HepG2 (cell line): Measurements from ENCODE around the gene FCRL5. TPM values are rescaled to one million over a fixed set of nuclear protein-coding genes. Genes with fewer than 3 reads are reported as not detected.

Experiments used
- ATAC-seq: fragments of 200-7000 bp; cut with Tn5 transposase; 3 replicates; pipeline ENCODE4 v1.9.1; 2020; ENCODE audit warnings: mild to moderate bottlenecking, moderate library complexity
- BruUV-seq: library from RNA; stranded (reverse); fragments of 400-500 nt; replicated peaks from 2 replicates; lab custom pipeline; 2021; lab: Mats Ljungman, UMichigan
- CTCF ChIA-PET: fragments of 300-600 bp; formaldehyde crosslinking; extraction: SDS; loops from one replicate; lab custom pipeline; 2021; ENCODE audit warnings: low total read pairs, inconsistent platforms, low intra/inter-chr PET ratio; lab: Yijun Ruan, JAX
- POLR2A ChIA-PET: fragments of 350-600 bp; sonication (Branson Sonifier 250); formaldehyde crosslinking; loops from one replicate; lab custom pipeline; 2020; ENCODE audit warnings: antibody characterized with exemption, inconsistent platforms; lab: Yijun Ruan, JAX
- DNase-seq: peaks from one replicate; pipeline ENCODE4 v3.0.0-alpha.2; 2015; ENCODE audit warnings: low spot score
- FAIRE-seq: peaks from 3 replicates; lab custom pipeline; 2011; peaks lifted over from hg19 to GRCh38; lab: Jason Lieb, UNC
- H2AFZ ChIP-seq: one replicate; pipeline ENCODE4 v1.6.1; 2011; ENCODE audit warnings: low read length, inconsistent platforms
- H3K27ac ChIP-seq: fragments of 300-600 bp; 3 replicates; pipeline ENCODE4 v1.8.0; 2011; ENCODE audit warnings: mixed run types, mild to moderate bottlenecking, mixed read lengths, low read length, inconsistent platforms; ENCODE audit not compliant: insufficient read depth; ENCODE audit errors: extremely low read length
- H3K27me3 ChIP-seq, 2 experiments: fragments of 200-600 bp in 1 of 2; 2 replicates in 1 of 2; 3 replicates in 1 of 2; pipeline versions ENCODE4 v1.6.0 to v1.8.0; 2011; ENCODE audit warnings: low read length in 2 of 2, mild to moderate bottlenecking in 2 of 2, moderate library complexity in 2 of 2, inconsistent platforms in 1 of 2; ENCODE audit not compliant: insufficient read depth in 2 of 2, control insufficient read depth in 1 of 2
- H3K36me3 ChIP-seq, 2 experiments: fragments of 200-600 bp in 1 of 2; replicated peaks in 1 of 2; 2 replicates in 1 of 2; 3 replicates in 1 of 2; pipeline versions ENCODE4 v1.5.1 to v1.8.0; 2011; ENCODE audit warnings: low read length in 2 of 2, inconsistent platforms in 1 of 2; ENCODE audit not compliant: insufficient read depth in 2 of 2, control insufficient read depth in 1 of 2
- H3K4me1 ChIP-seq: 2 replicates; pipeline ENCODE4 v1.5.1; 2012; ENCODE audit warnings: low read length, inconsistent platforms; ENCODE audit not compliant: insufficient read depth
- H3K4me2 ChIP-seq: 2 replicates; pipeline ENCODE4 v1.6.0; 2011; ENCODE audit warnings: low read depth, low read length, inconsistent platforms
- H3K4me3 ChIP-seq, 3 experiments: fragments of 200-600 bp in 1 of 3; sonication (generic), shearing (Covaris generic) in 1 of 3; replicated peaks in 1 of 3; 2 replicates each; pipeline ENCODE4 v1.5.1; 2011 to 2016; ENCODE audit warnings: low read length in 3 of 3, inconsistent platforms in 2 of 3, low read depth in 2 of 3, mild to moderate bottlenecking in 2 of 3, control low read depth in 1 of 3, mixed read lengths in 1 of 3; ENCODE audit not compliant: insufficient read depth in 1 of 3
- H3K79me2 ChIP-seq: one replicate; pipeline ENCODE4 v1.6.1; 2011; ENCODE audit warnings: low read length, inconsistent platforms; ENCODE audit not compliant: insufficient read depth
- H3K9ac ChIP-seq: 2 replicates; pipeline ENCODE4 v1.6.0; 2011; ENCODE audit warnings: mild to moderate bottlenecking, low read depth, low read length, inconsistent platforms; ENCODE audit not compliant: insufficient read depth
- H3K9me3 ChIP-seq: 2 replicates; pipeline ENCODE4 v1.5.1; 2012; ENCODE audit warnings: mild to moderate bottlenecking, low read length
- H4K20me1 ChIP-seq: 2 replicates; pipeline ENCODE4 v1.6.0; 2011; ENCODE audit warnings: inconsistent platforms, mild to moderate bottlenecking, low read length, moderate library complexity; ENCODE audit not compliant: insufficient read depth
- ATM ChIP-seq: fragments of 450-650 bp; IDR thresholded peaks from 2 replicates; pipeline ENCODE4 v1.7.1; 2017; ENCODE audit warnings: mild to moderate bottlenecking, borderline replicate concordance
- JUND ChIP-seq: sonication (generic); formaldehyde crosslinking; IDR thresholded peaks from 2 replicates; pipeline ENCODE4 v1.8.0; 2022; ENCODE audit warnings: mild to moderate bottlenecking, missing genetic modification reagents
- NFE2 ChIP-seq: sonication (generic); formaldehyde crosslinking; IDR thresholded peaks from 2 replicates; pipeline ENCODE4 v1.4.0; 2020; ENCODE audit warnings: missing genetic modification reagents
- PHF5A ChIP-seq: IDR thresholded peaks from one replicate; pipeline ENCODE4 v1.6.1; 2018; ENCODE audit warnings: low read depth, missing genetic modification reagents; ENCODE audit not compliant: unreplicated experiment
- TBP ChIP-seq: sonication (generic); formaldehyde crosslinking; IDR thresholded peaks from 2 replicates; pipeline ENCODE4 v1.5.0; 2020; ENCODE audit warnings: missing genetic modification reagents
- ZNF460 ChIP-seq: sonication (generic); formaldehyde crosslinking; IDR thresholded peaks from 2 replicates; pipeline ENCODE4 v1.5.1; 2020; ENCODE audit warnings: missing genetic modification reagents, mild to moderate bottlenecking, borderline replicate concordance
- ZNF556 ChIP-seq: sonication (generic); formaldehyde crosslinking; IDR thresholded peaks from 2 replicates; pipeline ENCODE4 v1.4.0; 2020; ENCODE audit warnings: mild to moderate bottlenecking, missing genetic modification reagents, borderline replicate concordance
- WGBS: methylation state at CpG from one replicate; pipeline ENCODE4 v1.1.6; 2017; ENCODE audit warnings: low lambda C conversion rate; 5-methylcytosine and 5-hydroxymethylcytosine counted together
- in situ Hi-C: cut with HindIII; loops from 2 replicates; pipeline ENCODE4 v1.10.0; 2017; ENCODE audit warnings: low pct_unique_long_range_greater_than_20kb; ENCODE audit not compliant: extremely low pct_ligation_motif_present
- intact Hi-C: fragments of 100-400 bp; cut with micrococcal nuclease; formaldehyde crosslinking; loops from one replicate; pipeline ENCODE4 v1.10.0; 2022; ENCODE audit not compliant: unreplicated experiment
- polyA plus RNA-seq, 8 experiments: library from polyadenylated mRNA; depleted of rRNA in 3 of 8; stranded (reverse) in 7 of 8; unstranded in 1 of 8; fragments of >200 nt; fragmentation: Illumina TruSeq in 4 of 8; extraction: Trizol in 4 of 8; gene quantifications; 2 replicates each; pipeline versions ENCODE4 v1.2.1 to v1.2.3, GENCODE V29; 2011 to 2016; ENCODE audit warnings: low read depth in 4 of 8, missing spikeins in 1 of 8, mixed read lengths in 1 of 8; ENCODE audit not compliant: insufficient read depth in 1 of 8
- total RNA-seq, 5 experiments: library from RNA; depleted of rRNA; stranded (reverse); fragments of >200 nt; fragmentation: Illumina TruSeq; extraction: Trizol; gene quantifications; 2 replicates each; pipeline ENCODE4 v1.2.3, GENCODE V29; 2016; ENCODE audit warnings: low read depth in 1 of 5
- TF ChIP-seq, protein P1 (sequence below): sonication (generic); formaldehyde crosslinking; IDR thresholded peaks from 2 replicates; pipeline ENCODE4 v1.8.1; 2023; ENCODE audit warnings: mild to moderate bottlenecking, missing genetic modification reagents

FCRL5 gene
- total and polyA plus RNA-seq, 2 of the 13 experiments (the other 11 are each of a cell fraction or from before 2014, with no cell fraction given), result not detected

DNA sequence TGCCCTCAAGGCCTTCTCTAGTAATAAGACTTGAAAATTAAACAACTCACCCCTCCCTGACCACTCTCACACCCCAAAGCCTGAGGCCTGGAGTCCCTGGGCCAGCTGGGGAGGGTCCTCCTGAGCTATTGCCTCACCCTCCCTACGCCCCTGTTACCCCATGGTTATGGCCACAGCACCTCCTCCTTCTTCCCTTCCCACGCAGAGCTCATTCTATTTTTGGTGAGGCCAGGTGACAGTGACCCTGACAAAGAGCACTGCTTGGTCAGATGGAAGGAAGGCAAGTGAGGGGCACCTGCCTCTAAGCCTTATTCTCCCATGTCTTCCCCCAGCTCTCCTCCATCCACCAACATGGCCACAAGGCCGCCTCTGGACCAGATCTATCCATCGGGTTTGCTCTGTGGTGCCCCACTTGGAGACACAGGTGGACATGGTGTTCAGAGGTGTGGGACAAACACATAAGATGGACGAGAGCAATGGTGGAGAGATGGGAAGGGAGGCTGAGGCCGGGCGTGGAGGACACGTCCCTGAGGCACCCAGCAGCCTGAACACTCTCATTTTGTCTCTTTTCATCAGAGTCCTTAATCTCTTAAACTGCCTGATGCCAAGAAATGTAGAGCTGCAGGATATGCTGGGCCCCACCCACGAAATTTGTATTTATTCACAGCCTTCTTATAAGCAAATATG lies 42.6 kb downstream of the FCRL5 start:
- no peaks in the 10 kb centered on the region for H3K79me2 ChIP-seq
- no peaks in the 10 kb centered on the region for H3K4me1 ChIP-seq
- H3K4me3 ChIP-seq, result no peak overlapping the region
- H3K4me2 ChIP-seq, result no peak overlapping the region
- in situ Hi-C loops (no loop called here), intact Hi-C loops (no loop called here)
- no peaks in the 10 kb centered on the region for H3K9me3 ChIP-seq
- ChIA-PET CTCF (no interaction called here), POLR2A (no interaction called here)
- H2AFZ ChIP-seq, result no peak overlapping the region
- no peaks in the 10 kb centered on the region for H3K36me3 ChIP-seq
- FAIRE-seq (no peak), DNase-seq (no peak), ATAC-seq (no peak)
- H3K9ac ChIP-seq, result no peak overlapping the region
- no peak overlapping the region for H3K27ac ChIP-seq
- TF ChIP-seq ZNF556 (CRISPR knock-in tag) (no peak), ATM (no peak), TBP (CRISPR knock-in tag) (no peak), JUND (CRISPR knock-in tag) (no peak), PHF5A (CRISPR knock-in tag) (no peak), ZNF460 (CRISPR knock-in tag) (no peak), NFE2 (CRISPR knock-in tag) (no peak)
- TF ChIP-seq, protein P1, sequence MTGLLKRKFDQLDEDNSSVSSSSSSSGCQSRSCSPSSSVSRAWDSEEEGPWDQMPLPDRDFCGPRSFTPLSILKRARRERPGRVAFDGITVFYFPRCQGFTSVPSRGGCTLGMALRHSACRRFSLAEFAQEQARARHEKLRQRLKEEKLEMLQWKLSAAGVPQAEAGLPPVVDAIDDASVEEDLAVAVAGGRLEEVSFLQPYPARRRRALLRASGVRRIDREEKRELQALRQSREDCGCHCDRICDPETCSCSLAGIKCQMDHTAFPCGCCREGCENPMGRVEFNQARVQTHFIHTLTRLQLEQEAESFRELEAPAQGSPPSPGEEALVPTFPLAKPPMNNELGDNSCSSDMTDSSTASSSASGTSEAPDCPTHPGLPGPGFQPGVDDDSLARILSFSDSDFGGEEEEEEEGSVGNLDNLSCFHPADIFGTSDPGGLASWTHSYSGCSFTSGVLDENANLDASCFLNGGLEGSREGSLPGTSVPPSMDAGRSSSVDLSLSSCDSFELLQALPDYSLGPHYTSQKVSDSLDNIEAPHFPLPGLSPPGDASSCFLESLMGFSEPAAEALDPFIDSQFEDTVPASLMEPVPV, result no peak
- 4% methylated on average over 9 of the region's 9 CpGs for WGBS
- H4K20me1 ChIP-seq, result no peaks in the 10 kb centered on the region
- BruUV-seq, result no TSS peak
- H3K27me3 ChIP-seq, result peaks cover 0 to 1% of the 10 kb centered on the region in 2 experiments; a peak in 2 of 5 replicates
